NCI-H748 (cell line): Measurements from ENCODE around the gene UBA1.
A peak's percentile ranks its signal among the peaks of the same experiment; 100 is the strongest.

ENCODE experiments used
- DNase-seq: peaks from one replicate; lab custom pipeline; 2025; ENCODE audit not compliant: unreplicated experiment; lab: John Stamatoyannopoulos, UW

Gene UBA1

DNA sequence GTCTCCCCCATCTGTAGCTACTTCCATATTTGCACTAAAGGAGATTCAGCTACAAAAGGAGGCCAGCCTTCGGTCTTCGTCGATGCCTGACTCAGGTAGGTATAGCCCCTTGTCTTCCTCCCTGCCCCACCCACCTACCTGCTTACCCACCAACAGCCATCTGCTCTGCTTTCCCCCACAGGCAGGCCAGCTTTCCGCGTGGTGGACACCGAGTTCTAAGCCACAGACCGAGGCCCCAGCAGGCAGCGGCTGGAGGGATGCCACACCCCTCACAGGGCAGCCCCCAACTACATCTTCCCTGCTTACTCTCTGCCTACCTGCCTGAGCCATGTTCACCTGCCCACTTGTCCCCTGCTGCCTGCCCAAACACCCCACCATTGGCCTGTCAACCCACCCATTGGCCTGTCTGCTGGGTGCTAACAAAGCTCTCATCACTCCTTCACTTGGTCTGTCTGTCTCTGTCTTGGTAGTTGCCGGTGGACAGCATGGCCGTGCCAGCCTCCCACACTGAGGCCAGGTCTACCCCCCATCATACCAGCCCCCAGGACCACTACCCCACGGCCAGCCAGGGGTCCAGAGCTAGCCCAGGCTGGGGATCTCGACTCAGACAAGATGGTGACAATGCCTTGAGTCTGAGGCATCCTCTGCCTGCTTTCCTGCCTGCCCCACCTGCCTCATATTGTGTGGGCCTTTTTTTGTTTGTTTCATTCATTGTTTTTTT is 35.1 kb downstream of the UBA1 start:
- DNase-seq = no peak

GRCh38 chrX:47229427-47229826 is 35.8 kb downstream of the UBA1 start:
- no peak for DNase-seq

GRCh38 chrX:47230136-47230868 is 36.7 kb downstream of the UBA1 start:
- DNase-seq = no peak

GRCh38 chrX:47231167-47231566 is 37.5 kb downstream of the UBA1 start:
- DNase-seq = no peak

DNA sequence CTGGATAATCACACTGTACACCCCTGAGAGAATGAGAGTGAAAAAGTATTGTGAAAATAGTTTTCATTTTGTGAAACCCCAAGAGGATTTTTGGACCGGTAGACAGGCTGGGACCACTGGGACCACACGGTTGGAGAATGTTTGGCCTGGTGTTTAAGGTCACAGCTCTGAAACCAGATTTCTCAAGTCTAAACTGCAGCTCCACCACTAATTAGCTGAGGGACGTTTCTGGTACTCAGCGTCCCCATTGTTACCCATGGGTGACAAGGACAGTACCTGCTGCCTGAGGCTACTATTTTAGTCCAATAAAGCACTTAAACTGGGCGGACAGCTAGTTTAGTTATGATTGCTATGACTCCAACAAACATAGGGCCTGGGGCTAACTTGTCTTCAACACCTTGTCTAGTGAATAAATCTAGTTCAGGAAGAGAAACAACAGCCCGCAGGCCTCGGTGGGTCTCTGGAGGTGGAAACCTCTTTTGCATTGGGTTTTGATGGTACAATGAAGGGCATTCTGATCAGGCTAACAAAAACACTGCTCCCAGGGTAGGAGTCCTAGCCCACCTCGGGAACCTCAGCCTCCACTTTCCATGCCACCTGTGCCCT is 38.7 kb downstream of the UBA1 start:
- DNase-seq = no peak

GRCh38 chrX:47232803-47233332 is 39.2 kb downstream of the UBA1 start, which contains the start of gene USP11:
Gene USP11 (plus strand): TSS chrX:47233009. CDS start chrX:47233044, 35 bp downstream.
- peak; percentile 84 for DNase-seq

DNA sequence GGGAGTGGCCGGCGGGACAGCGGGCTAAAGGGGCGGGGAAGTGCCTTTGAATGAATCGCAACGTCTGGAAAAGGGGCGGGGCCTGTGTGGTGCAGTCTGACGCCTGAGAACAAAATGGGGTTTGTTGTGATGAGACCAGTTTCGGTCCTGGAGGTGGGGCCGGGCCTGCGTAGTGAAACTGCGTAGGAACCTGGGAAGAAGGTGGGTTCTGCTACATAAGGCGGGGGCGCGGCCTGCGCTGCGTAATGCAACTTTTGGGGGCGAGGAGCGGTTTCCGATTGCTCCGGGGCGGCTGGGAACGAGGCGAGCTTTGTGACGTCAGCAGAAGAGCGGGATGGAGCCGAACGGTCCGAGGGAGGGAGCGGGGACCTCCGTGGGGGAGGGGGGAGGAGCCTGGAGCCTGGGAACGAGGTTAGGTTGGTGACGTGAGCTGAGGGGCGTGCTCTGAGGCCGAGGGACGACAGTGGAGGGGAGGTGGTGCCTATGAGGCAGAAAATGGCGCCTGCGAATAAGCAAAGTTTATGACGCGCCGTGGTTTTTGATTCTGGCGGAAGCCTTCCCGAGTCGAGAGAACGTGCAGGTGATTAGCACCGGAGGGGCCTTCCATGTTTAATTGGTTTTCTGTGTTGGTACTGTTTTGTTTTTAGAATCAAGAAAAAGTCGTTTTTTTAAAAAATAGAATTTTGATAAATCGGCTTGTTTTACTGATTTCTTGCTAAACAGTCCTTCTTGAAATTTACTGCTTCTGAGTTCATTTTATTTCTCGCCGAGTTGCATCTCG is 39.9 kb downstream of the UBA1 start:
- peak; percentile 99 for DNase-seq

- no peak for DNase-seq
These were observed 41.0 kb downstream of the UBA1 start for GRCh38 chrX:47234583-47234982.

- no peak for DNase-seq
These were observed 42.1 kb downstream of the UBA1 start for GRCh38 chrX:47235691-47236103.

- DNase-seq = no peak
These were observed 45.6 kb downstream of the UBA1 start for GRCh38 chrX:47239199-47239598.

DNA sequence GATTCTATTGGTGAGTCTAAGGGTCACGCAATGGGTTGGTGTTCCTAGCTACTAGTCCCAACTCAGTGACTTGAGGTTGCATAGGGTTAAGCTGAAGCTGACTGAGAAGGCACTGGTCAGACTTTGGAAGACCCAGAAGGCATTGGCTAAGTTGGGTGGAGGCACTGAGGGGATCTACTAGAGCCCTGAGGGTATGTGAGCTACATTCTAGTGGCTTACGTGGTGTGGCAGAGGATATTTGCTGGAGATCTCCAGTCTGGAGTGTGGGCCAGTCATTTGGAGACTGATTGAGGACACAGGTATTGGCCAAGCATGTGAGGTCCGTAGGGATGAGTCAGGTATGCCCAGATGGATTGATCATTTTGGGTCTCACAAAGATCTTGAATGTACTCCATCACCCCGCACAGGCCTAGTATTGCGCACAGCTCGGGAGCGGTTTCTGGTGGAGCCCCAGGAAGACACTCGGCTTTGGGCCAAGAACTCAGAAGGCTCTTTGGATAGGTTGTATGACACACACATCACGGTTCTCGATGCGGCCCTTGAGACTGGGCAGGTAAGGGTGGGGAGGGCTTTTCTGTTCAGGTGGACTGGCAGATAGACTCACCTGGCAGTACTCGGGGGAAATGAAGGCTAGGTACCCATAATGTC is 46.4 kb downstream of the UBA1 start:
- no peak for DNase-seq

DNA sequence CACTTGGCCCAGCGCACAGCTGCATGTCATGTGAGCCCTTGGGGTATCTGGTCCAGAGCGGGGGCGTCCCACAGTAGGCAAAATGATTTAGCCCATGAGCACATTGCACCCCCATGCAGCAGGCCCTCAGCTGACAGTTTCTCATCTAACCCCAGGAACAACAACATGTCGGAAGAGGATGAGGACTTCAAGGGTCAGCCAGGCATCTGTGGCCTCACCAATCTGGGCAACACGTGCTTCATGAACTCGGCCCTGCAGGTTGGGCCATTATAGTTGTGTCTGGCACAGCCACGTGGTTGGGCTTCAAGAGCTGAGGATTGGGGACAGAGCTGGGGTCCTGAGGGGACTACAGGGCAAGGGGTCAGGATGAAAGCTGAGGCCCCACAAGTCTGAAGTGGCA is 47.0 kb downstream of the UBA1 start:
- no peak for DNase-seq

DNA sequence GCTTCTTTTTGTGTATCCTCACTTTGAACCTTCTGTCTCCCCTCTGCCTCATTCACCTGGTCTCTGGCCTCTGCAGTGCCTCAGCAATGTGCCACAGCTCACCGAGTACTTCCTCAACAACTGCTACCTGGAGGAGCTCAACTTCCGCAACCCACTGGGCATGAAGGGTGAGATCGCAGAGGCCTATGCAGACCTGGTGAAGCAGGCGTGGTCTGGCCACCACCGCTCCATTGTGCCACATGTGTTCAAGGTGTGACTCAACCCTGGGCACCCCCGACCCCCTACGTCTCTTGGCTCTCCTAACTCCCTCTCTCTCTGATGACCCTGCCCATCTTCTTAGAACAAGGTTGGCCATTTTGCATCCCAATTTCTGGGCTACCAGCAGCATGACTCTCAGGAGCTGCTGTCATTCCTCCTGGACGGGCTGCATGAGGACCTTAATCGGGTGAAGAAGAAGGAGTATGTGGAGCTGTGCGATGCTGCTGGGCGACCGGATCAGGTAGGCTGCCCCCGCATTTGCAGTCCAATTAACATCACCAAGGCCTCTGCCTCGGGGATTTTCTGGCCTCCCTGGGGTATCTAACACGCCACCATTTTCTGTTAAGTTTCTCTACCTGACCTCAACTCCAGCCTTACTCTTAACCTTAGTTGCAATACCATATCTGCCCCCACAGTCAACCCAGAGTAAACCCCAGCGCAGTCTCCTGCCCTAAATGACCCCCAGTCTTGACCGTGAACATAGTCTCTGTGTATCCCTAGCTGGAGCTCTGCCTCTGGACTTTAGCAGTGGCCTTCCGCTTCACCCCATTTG is 47.8 kb downstream of the UBA1 start:
- DNase-seq = no peak

DNA sequence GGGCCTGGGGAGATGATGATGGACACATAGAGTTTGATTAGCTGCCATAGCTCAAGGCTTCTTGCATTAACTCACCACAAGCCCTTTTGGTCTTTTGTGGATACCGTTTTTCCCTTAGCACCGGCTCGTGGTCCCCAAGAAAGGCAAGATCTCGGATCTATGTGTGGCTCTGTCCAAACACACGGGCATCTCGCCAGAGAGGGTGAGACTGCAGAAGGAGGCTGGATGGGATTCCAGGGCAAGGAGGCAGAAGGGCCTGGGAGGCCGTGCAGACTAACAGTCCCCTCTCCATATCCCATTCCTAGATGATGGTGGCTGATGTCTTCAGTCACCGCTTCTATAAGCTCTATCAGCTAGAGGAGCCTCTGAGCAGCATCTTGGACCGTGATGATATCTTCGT is 48.7 kb downstream of the UBA1 start:
- no peak for DNase-seq

DNA sequence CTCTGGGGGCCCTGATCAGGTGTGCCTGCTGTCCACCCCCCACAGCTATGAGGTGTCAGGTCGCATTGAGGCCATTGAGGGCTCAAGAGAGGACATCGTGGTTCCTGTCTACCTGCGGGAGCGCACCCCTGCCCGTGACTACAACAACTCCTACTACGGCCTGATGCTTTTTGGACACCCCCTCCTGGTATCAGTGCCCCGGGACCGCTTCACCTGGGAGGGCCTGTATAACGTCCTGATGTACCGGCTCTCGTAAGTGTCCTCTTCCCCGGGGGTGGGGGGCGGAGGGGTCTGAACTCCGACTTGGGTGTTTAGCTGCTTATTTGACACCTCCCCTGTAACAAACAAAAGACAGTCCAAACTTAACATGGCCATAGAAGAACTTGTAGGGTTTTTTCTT is 49.7 kb downstream of the UBA1 start:
- no peak for DNase-seq

GRCh38 chrX:47244676-47245075 is 51.0 kb downstream of the UBA1 start:
- no peak for DNase-seq

GRCh38 chrX:47245156-47245555 is 51.5 kb downstream of the UBA1 start:
- no peak for DNase-seq

- no peak for DNase-seq
These were observed 53.8 kb downstream of the UBA1 start for GRCh38 chrX:47247206-47247998.

DNA sequence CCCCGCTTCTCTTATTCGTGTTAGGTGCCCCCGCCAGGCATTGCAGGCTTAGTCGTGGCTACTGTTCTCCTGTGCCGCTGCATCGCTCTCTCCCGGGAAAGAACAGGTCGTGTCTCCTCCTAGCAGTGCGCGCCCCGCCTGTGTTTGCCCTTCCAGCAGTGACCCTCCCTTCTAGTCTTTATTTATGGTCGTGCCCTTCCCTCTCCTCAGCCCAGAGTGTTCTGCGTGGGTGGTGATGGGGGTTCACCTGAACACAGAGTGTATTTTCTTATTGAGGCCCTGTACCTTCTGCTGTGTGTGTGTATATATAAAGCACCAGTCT is 54.3 kb downstream of the UBA1 start:
- no peak for DNase-seq
